Measurements from ENCODE around the gene OR8B2. TPM values are rescaled to one million over a fixed set of nuclear protein-coding genes. Genes with fewer than 3 reads are reported as not detected.

Gene OR8B2
- polyA plus RNA-seq, 3 donors = not detected

- no peak for DNase-seq (ENCODE audit: extremely low read depth in 1 of 11, low read depth in 9 of 11, low spot score in 4 of 11)
These were observed 44.7 kb downstream of the OR8B2 start for GRCh38 chr11:124339396-124340141.

Other genes with a start within 250 kb of the OR8B2 start
- gene OR10D3, start 201.2 kb downstream of the OR8B2 start, polyA plus RNA-seq (ENCODE audit: insufficient read length in 3 of 3) = not detected
- gene OR8G1, start 143.4 kb downstream of the OR8B2 start, polyA plus RNA-seq (ENCODE audit: insufficient read length in 3 of 3) = not detected
- gene OR8G5, start 128.1 kb downstream of the OR8B2 start, polyA plus RNA-seq (ENCODE audit: insufficient read length in 3 of 3) = not detected
- not detected for gene OR8D1, start 70.5 kb downstream of the OR8B2 start, polyA plus RNA-seq (ENCODE audit: insufficient read length in 3 of 3)
- not detected for gene OR8D2, start 64.3 kb downstream of the OR8B2 start, polyA plus RNA-seq (ENCODE audit: insufficient read length in 3 of 3)
- not detected for gene OR8B3, start 14.5 kb upstream of the OR8B2 start, polyA plus RNA-seq (ENCODE audit: insufficient read length in 3 of 3)
- not detected for gene OR8B4, start 40.4 kb upstream of the OR8B2 start, polyA plus RNA-seq (ENCODE audit: insufficient read length in 3 of 3)
- under 1 TPM in 1 of 3 donors, not detected in 2; 0.03 TPM for gene OR8B8, start 61.2 kb upstream of the OR8B2 start, polyA plus RNA-seq (ENCODE audit: insufficient read length in 3 of 3)
- gene OR8B12, start 159.2 kb upstream of the OR8B2 start, polyA plus RNA-seq (ENCODE audit: insufficient read length in 3 of 3) = not detected
- under 1 TPM in 1 of 3 donors, not detected in 2; 0.03 TPM for gene OR8A1, start 185.5 kb upstream of the OR8B2 start, polyA plus RNA-seq (ENCODE audit: insufficient read length in 3 of 3)
- not detected for gene PANX3, start 226.9 kb upstream of the OR8B2 start, polyA plus RNA-seq (ENCODE audit: insufficient read length in 3 of 3)
- gene TBRG1, start 238.4 kb upstream of the OR8B2 start, polyA plus RNA-seq (ENCODE audit: insufficient read length in 3 of 3) = 10 to 100 TPM; 25.9 to 41.5 (median 30.3) TPM